SIG-M5 treated with dmso at 0.1 percent for 504 hours (cell line): Measurements from ENCODE around the gene LRP11.
A peak's percentile ranks its signal among the peaks of the same experiment; 100 is the strongest.

Source experiments
- DNase-seq: peaks from one replicate; lab custom pipeline; 2025; ENCODE audit not compliant: unreplicated experiment; lab: John Stamatoyannopoulos, UW

LRP11 gene

DNA sequence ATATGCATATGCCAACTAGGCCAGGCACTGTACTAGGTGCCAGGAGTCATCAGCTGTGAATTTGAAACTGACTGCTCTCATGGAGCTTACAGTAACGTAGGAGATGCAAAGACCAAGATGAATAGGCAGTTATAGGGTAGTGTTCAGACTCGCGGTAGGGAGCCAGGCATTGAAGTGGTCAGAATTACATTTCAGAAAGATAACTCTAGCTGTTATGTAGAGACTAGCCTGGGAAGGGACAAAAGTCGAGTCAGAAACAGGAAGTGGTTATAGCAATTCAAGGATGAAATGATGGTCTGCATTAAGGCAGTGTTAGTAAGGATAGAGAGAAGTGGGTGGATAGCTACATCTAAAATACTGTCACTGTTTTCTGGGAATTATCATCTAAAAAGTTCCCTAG lies 58.0 kb downstream of the LRP11 start:
- peak; percentile 28 for DNase-seq

DNA sequence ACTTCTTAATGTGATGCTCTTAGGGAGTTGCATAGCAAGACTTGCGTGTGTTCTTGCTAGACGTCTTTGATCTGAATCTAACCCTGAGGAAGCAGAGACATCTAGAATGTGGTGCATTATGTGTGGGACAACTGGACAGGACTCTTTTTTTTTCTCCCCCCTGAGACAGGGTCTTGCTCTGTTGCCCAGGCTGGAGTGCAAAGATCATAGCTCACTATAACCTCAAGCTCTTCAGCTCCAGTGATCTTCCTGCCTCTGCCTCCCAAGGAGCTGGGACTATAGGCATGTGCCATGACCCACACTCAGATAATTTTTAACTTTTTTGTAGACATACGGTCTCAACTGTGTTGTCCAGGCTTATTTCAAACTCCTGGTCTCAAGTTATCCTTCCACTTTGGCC lies 80.6 kb downstream of the LRP11 start:
- no peak for DNase-seq

DNA sequence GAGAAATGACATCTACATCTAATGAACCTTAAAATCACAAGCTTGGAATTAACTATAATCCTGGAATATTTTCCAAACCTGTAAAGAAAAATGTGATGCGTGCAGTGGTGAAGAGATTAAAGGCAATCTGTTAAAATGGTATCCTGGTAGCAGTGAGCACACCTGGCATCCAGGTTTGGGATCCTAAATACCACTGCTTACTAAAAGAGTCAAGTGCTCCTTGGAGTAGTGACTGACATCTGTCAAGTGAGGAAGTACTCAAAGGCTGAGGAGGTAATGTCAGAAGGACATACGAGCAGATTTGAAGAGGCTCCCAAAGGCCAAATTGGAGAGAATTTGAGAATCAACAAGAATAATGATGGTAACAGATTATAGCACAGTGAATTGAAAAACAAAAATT lies 81.8 kb downstream of the LRP11 start:
- no peak for DNase-seq

DNA sequence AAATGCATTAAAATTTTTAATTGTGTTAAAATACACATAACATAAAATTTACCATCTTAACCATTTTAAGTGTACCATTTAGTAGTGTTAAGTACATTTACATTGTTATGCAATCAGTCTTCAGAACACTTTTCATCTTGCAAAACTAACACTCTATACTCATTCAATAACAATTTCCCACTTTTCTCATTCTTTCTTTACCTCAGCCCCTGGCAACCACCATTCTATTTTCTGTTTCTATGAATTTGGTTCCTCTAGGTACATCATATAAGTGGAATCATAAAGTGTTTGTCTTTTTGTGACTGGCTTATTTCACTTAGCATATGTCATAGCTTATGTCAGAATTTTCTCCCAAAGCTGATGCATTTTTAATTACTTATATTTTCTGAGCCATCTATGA lies 82.4 kb downstream of the LRP11 start:
- no peak for DNase-seq

DNA sequence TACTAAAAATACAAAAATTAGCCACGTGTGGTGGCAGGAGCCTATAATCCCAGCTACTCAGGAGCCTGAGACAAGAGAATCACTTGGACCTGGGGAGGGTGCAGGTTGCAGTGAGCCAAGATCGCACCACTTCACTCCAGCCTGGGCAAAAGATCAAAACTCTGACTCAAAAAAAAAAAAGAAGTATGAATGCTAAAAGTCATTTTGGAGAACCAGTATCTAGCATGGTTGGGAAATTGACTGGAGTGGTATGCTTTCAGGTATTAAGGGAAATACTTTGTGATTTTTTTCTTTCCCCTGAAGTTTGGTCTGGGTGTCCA lies 84.6 kb downstream of the LRP11 start:
- no peak for DNase-seq

DNA sequence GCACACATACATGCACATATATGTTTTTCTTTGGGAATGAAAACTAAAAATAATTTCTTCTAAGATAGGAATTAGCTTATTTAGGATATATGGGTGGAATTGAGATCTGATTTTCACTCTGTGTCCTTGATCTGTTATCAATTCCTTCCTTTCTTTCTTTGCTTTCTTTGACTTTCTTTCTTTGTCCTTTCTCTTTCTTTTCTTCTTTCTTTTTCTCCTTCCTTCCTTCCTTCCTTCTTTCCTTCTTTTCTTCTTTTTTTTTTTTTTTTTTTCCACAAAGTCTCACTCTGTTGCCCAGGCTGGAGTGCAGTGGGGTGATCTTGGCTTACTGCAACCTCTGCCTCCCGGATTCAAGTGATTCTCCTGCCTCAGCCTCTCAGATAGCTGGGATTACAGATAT lies 86.5 kb downstream of the LRP11 start:
- DNase-seq: no peak

DNA sequence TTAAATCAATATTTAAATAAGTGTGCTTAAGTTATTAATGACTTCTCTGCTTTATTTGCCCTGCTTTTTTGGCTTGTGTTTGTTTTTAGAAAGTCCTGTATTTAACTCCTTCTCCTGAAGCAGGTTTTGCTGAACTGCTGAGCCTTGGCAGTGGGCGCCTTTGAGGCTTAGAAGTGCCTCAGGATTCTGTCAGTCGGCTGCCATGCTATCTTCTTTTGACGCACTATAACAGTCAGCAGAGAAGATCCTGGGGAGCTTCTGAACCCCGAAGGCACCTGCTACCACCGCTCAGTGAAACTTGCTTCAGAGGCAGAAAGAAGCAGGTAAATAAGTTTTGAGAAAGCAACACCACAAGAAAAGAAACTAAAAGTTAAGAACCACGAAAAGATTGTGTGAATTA lies 92.2 kb downstream of the LRP11 start:
- DNase-seq: no peak

DNA sequence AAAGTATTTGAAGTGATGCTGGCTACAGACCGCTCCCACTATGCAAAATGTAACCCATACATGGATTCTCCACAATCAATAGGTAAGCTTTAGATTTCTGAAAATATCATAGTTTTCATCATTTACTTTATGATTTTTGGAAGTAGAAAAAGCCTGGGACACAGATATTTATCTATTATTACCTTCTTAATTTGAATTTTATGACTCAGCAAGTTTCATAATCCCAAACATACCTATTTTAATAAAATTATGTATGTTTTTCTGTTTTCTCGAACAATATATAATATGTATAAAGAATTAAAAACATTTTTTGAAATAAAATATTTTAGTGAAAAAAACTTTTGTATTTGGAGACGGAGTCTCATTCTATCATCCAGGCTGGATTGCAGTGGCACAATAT lies 93.0 kb downstream of the LRP11 start:
- DNase-seq: no peak

DNA sequence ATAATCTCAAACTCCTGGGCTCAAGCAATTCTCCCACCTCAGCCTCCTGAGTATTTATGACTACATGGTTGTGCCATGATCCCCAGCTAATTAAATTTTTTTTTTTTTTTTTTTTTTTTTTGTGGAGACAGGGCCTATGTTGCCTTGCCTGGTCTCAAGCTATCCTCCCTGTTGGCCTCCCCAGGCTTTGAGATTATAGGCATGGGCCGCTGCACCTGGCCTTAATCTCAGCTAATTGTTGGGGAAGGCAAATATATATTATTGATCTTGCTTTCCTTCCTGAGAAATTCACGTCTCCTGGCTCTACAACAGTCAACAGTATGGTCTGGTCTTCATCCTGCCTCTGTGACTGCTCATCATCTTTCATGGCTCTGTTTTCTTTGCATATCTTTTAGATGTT lies 94.5 kb downstream of the LRP11 start:
- DNase-seq: no peak
